Measurements from ENCODE around the gene AVPR1A.
A peak's percentile ranks its signal among the peaks of the same experiment; 100 is the strongest.
"Not testable (repeated sequence)": the region's sequence is repeated elsewhere in the genome, so short reads cannot be mapped to it uniquely, and the experiment has no call there.

Gene AVPR1A

DNA sequence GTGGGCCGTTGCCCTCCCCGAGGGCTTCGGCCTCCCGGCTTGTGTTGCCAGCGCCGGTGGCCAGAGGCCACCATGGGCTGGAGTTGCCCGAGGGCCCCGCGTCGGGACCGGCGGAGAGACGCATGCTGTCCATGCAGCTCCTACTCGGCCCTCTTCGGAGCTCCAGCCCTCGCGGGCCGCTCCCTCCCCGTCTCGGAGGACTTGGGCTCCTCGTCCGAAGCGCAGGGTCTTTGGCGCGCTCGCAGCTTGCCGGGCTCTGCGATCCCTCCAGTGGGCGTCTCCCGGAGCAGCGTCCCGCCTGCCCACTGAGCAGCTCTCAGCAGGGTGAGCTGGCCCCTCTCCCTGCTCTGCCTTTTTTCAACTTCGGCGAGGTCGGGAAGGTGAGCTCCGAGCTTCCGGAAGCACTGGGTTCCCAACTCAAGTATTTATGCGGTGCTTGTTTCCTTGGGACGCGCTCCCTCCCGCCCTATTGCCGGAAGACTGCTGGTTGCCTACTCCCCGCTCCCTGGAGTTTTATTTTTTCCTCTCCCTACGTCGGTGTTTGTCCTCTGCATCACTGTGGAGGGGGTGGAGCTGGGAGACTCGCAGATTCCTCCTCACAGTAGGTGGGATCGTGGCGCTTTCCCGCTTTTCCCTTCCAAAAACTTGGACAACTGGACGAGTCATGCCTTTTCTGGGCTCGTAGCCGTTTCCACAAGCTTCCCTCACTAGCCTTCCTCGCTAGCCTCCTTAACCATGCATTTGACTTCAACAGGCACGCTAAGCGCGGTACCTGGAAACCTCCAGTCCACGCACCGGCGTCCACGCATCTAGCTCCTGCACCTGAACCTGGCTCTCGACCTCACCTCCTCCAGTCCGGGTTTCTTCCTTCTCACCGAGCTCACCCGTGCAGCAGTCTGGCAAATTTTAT is at the start of gene AVPR1A:
AVPR1A (minus strand) TSS at position 489 of the 910 bp plus-strand sequence; CDS start at position 124, 365 bp downstream.
- DNase-seq (ENCODE audit: low read depth), result no peak
- peak within 1 kb of the TSS; percentile 38 for H3K4me3 ChIP-seq (ENCODE audit: low read length)
- TF ChIP-seq CTCF (conservative IDR thresholded peaks at IDR 0.05; ENCODE audit: low read depth, low read length), result no peak

DNA sequence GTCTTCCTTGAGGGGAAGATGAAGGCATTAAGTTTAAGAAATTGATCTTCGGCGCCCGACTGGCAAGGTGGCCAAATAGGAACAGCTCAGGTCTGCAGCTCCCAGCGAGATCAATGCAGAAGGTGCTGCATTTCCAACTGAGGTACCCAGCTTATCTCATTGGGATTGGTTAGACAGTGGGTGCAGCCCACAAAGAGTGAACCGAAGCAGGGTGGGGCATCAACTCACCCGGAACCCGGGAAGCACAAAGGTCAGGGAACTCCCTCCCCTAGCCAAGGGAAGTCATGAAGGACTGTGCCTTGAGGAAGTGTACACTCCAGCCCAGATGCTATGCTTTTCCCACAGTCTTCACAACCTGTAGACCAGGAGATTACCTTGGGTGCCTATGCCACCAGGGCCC is 45.2 kb upstream of the AVPR1A start:
- TF ChIP-seq CTCF (conservative IDR thresholded peaks at IDR 0.05; ENCODE audit: low read depth, low read length), result no peak
- no peak overlapping the region for H3K4me3 ChIP-seq (ENCODE audit: low read length)
- DNase-seq (ENCODE audit: low read depth), result no peak

- DNase-seq (ENCODE audit: low read depth), result no peak
- H3K4me3 ChIP-seq (ENCODE audit: low read length), result no peak overlapping the region
- no peak for TF ChIP-seq CTCF (conservative IDR thresholded peaks at IDR 0.05; ENCODE audit: low read depth, low read length)
These were observed 28.2 kb upstream of the AVPR1A start for GRCh38 chr12:63179224-63179623.

- no peak for DNase-seq (ENCODE audit: low read depth)
These were observed 19.3 kb upstream of the AVPR1A start for GRCh38 chr12:63170321-63170720.

GRCh38 chr12:63167741-63168140 is 16.7 kb upstream of the AVPR1A start:
- H3K4me3 ChIP-seq (ENCODE audit: low read length); DNase-seq (ENCODE audit: low read depth): not testable (repeated sequence)

More at GRCh38 chr12:63170321-63170720, 19.3 kb upstream of the AVPR1A start:
- TF ChIP-seq CTCF (conservative IDR thresholded peaks at IDR 0.05; ENCODE audit: low read depth, low read length), result no peak
- no peak overlapping the region for H3K4me3 ChIP-seq (ENCODE audit: low read length)

DNA sequence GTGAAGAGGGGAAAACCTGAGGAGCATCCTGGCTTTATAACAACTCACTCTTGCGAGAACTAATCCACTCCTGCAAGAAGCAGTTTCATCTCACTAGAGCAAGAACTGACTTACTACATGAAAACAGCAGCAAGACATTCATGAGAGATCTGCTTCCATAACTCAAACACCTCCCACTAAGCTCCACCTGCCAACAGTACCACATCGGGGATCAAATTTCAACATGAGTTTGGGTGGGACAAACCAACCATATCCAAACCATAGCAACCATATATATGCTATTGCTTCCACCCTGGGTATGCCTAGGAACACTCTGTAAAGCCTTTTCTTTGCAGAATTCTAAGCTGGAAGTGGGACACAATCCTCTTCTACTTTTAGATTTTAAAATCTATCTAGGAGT is 13.9 kb upstream of the AVPR1A start:
- no peak for TF ChIP-seq CTCF (conservative IDR thresholded peaks at IDR 0.05; ENCODE audit: low read depth, low read length)
- H3K4me3 ChIP-seq (ENCODE audit: low read length), result no peak overlapping the region
- no peak for DNase-seq (ENCODE audit: low read depth)

- no peak for DNase-seq (ENCODE audit: low read depth)
- H3K4me3 ChIP-seq (ENCODE audit: low read length), result no peak overlapping the region
- no peak for TF ChIP-seq CTCF (conservative IDR thresholded peaks at IDR 0.05; ENCODE audit: low read depth, low read length)
These were observed 12.5 kb upstream of the AVPR1A start for GRCh38 chr12:63163541-63163940.

Data from retinal pigment epithelial cell (primary cell).